Liver (tissue), 2 donors: ENCODE data around the gene RAD9B.

ENCODE experiments used
- YY1 ChIP-seq: IDR thresholded peaks from 2 replicates; pipeline ENCODE4 v1.6.1; 2016; ENCODE audit warnings: antibody characterized with exemption, mild to moderate bottlenecking
- TF ChIP-seq, protein P1 (sequence below): fragments of 150-350 bp; IDR thresholded peaks from 2 replicates; pipeline ENCODE4 v1.5.1; 2017; ENCODE audit warnings: improper control_type of control experiment, low read depth, low read length; ENCODE audit not compliant: missing input control
- TF ChIP-seq, protein P2 (sequence below): IDR thresholded peaks from 2 replicates; pipeline ENCODE4 v1.6.1; 2016; ENCODE audit warnings: antibody characterized with exemption
- donor health status: healthy.

DNA sequence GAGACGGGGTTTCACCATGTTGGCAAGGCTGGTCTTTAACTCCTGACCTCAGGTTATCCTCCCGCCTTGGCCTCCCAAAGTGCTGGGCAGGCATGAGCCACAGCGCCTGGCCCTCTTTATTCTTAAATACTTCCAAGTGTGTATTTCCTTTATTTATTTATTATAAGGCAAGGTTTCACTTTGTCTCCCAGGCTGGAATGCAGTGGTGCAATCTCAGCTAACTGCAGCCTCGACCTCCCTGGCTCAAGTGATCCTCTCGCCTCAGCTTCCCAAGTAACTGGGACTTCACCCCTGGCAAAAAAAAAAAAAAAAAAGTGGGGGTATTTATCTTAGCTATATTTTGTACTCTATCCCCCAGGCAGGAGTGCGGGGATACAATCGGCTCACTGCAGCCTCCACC lies 26.7 kb upstream of the RAD9B start:
- TF ChIP-seq, protein P1, sequence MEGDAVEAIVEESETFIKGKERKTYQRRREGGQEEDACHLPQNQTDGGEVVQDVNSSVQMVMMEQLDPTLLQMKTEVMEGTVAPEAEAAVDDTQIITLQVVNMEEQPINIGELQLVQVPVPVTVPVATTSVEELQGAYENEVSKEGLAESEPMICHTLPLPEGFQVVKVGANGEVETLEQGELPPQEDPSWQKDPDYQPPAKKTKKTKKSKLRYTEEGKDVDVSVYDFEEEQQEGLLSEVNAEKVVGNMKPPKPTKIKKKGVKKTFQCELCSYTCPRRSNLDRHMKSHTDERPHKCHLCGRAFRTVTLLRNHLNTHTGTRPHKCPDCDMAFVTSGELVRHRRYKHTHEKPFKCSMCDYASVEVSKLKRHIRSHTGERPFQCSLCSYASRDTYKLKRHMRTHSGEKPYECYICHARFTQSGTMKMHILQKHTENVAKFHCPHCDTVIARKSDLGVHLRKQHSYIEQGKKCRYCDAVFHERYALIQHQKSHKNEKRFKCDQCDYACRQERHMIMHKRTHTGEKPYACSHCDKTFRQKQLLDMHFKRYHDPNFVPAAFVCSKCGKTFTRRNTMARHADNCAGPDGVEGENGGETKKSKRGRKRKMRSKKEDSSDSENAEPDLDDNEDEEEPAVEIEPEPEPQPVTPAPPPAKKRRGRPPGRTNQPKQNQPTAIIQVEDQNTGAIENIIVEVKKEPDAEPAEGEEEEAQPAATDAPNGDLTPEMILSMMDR, result no peak
- no peak for TF ChIP-seq YY1
- TF ChIP-seq, protein P2, sequence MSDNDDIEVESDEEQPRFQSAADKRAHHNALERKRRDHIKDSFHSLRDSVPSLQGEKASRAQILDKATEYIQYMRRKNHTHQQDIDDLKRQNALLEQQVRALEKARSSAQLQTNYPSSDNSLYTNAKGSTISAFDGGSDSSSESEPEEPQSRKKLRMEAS, result no peak
